RWPE1 (cell line): ENCODE data around the gene HDAC11.

Experiments
- CTCF ChIA-PET: fragments of 350-600 bp; sonication (Branson Sonifier 250); formaldehyde crosslinking; extraction: SDS; loops from one replicate; lab custom pipeline; 2021; lab: Yijun Ruan, JAX
- POLR2A ChIA-PET: fragments of 400-600 bp; formaldehyde crosslinking; extraction: SDS; loops from one replicate; lab custom pipeline; 2020; ENCODE audit warnings: antibody characterized with exemption; ENCODE audit not compliant: low non-redundant PET; lab: Yijun Ruan, JAX
- DNase-seq: peaks from one replicate; pipeline ENCODE4 v3.0.0; 2012; ENCODE audit warnings: low spot score
- H3K27ac ChIP-seq: fragments of 450-650 bp; 2 replicates; pipeline ENCODE4 v1.5.1; 2017
- CTCF ChIP-seq: fragments of 450-650 bp; conservative IDR thresholded peaks from 2 replicates; pipeline ENCODE4 v1.5.1; 2017; ENCODE audit warnings: low read depth, mild to moderate bottlenecking

Gene HDAC11

GRCh38 chr3:13479332-13479581 is 849 bp upstream of the HDAC11 start:
- peak; percentile 34 for DNase-seq
- no peak for TF ChIP-seq CTCF
- CTCF ChIA-PET, result interaction anchor here (0.8 kb wide), 1 partner anchor 169 kb away, joined by 4 read pairs; no protein-coding TSS in a partner anchor
- H3K27ac ChIP-seq, result peak overlapping the region; percentile 74
- POLR2A ChIA-PET, result no interaction called here

- DNase-seq, result no peak
- CTCF ChIA-PET, result interaction anchor here (0.7 to 1.1 kb wide), 2 partner anchors 15 to 16 kb away, joined by 3 to 7 read pairs; no protein-coding TSS in a partner anchor
- TF ChIP-seq CTCF, result no peak
- H3K27ac ChIP-seq, result peak overlapping the region; percentile 74
- POLR2A ChIA-PET, result interaction anchor here (0.6 kb wide), 2 partner anchors 1098 to 1445 kb away, joined by 3 read pairs; no protein-coding TSS in a partner anchor
These were observed 523 bp downstream of the HDAC11 start for GRCh38 chr3:13480340-13481318.

- ChIA-PET CTCF (interaction anchor here (0.5 kb wide), 1 partner anchor 157 kb away, joined by 4 read pairs; no protein-coding TSS in a partner anchor), POLR2A (no interaction called here)
- DNase-seq, result no peak
- TF ChIP-seq CTCF, result no peak
- H3K27ac ChIP-seq, result peak overlapping the region; percentile 74
These were observed 2.1 kb downstream of the HDAC11 start for GRCh38 chr3:13482106-13482690.

GRCh38 chr3:13483286-13483685 is 3.2 kb downstream of the HDAC11 start:
- no peak for DNase-seq
- TF ChIP-seq CTCF, result no peak
- CTCF ChIA-PET, result no interaction called here
- peak overlapping the region; percentile 94 for H3K27ac ChIP-seq
- POLR2A ChIA-PET, result no interaction called here

GRCh38 chr3:13483988-13484695 is 4.0 kb downstream of the HDAC11 start:
- DNase-seq, result no peak
- ChIA-PET POLR2A (no interaction called here), CTCF (no interaction called here)
- TF ChIP-seq CTCF, result no peak
- peak overlapping the region; percentile 94 for H3K27ac ChIP-seq
